HG03064 (cell line): ENCODE data around the gene TOMM7.
"Not testable (repeated sequence)": the region's sequence is repeated elsewhere in the genome, so short reads cannot be mapped to it uniquely, and the experiment has no call there.

Experiments used
- ATAC-seq: cut with Tn5 transposase; IDR thresholded peaks from one replicate; pipeline ENCODE4 v1.9.1; 2021; ENCODE audit warnings: low read depth; ENCODE audit not compliant: unreplicated experiment

TOMM7 gene

DNA sequence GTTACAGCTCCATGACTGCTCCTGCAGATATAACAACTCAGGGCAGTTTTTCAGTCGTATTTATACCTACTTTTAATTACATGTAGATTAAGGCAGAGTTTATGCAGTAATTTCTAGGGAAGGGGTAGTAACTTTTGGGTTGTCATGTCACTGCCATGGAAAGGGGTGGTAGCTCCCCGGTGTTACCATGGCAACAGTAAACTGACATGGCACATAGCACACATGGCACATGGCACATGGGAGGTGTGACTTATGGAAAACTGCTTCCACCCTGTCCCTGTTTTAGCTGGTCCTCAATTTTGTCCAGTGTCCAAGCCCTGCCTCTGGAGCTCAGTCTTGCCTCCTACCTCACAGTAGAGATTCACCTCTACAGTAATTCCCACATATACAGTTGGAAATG, 3.9 kb upstream of the TOMM7 start:
- no peak for ATAC-seq

DNA sequence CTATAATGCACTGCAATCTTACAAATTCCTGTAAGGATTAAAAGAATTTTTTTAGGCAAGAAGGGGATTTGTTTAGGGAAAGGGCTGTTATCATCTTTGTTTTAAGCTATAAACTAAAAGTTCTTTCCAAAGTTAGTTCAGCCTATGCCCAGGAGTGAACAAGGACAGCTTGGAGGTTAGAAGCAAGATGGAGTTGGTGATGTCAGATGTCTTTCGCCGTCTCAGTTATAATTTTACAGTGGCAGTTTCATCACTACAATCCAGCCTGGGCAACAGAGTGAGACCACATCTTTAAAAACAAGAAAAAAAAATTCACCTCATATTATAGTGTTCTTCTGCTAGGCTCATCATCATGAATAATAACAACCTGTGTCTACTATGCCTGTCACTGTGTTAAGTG, 2.1 kb upstream of the TOMM7 start:
- ATAC-seq = no peak

DNA sequence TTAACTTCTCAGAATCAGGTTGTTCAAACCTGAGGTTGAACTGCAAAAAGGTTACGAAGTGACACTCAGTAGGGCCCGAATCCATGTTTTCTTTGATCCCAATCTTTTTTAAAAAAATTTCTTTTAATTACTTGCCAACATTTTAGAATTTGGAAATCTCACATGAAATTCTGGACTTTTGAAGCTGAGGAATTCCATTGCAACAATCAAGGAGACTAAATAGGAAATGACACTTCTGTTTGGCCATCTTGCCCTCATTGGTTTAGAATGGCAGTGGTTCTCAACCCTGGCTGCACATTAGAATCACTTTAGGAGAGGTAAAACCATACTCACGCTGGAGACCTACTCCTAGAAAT, 471 bp upstream of the TOMM7 start:
- no peak for ATAC-seq

DNA sequence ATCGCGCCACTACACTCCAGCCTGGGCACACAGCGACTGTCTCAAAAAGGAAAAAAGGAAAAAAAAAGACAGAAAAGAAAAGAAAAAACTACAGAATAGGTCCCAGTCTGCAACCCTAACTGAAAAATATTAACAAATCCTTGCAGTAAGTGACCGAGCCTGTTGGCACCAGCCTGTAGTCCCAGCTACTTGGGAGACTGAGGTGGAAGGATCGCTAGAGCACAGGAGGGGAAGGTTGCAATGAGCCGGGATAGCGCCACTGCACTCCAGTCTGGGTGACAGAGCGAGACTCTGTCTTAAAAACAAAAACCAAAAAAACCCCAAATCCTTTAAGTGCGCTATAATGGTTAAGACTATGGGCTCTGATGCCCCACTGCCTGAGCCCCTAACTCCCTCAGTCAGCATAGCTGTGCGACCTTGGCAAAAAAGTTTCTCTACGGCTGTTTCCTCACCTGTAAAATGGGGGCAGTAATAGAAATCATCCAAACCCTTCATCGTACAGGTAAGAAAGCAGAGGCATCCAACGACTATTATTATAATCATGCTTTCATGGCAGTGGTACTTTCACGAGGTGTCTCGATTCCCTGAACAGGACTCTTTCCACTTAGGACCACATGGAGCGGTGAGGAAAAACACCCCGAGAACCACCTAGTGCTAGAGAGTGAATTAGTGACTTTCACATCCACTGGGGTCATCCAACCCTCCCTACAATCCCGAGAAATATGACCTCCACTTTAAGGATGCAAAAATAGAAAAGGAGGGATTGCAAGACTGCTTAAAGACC, 755 bp downstream of the TOMM7 start:
- no peak for ATAC-seq

DNA sequence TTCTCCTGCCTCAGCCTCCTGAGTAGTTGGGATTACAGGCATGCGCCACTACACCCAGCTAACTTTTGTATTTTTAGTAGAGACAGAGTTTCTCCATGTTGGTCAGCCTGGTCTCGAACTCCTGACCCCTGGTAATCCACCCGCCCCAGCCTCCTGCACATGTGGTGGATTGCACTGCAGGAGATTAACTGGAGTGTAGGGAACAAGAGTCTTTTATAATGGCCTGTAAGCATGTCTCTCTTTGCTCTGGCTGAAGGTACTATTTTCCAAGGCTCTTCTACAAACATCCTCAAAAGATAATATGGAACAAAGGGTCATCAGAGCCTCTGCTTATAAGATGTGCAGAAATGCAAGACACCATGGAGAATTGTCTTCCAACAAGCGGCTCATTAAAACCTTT, 3.2 kb downstream of the TOMM7 start:
- no peak for ATAC-seq

DNA sequence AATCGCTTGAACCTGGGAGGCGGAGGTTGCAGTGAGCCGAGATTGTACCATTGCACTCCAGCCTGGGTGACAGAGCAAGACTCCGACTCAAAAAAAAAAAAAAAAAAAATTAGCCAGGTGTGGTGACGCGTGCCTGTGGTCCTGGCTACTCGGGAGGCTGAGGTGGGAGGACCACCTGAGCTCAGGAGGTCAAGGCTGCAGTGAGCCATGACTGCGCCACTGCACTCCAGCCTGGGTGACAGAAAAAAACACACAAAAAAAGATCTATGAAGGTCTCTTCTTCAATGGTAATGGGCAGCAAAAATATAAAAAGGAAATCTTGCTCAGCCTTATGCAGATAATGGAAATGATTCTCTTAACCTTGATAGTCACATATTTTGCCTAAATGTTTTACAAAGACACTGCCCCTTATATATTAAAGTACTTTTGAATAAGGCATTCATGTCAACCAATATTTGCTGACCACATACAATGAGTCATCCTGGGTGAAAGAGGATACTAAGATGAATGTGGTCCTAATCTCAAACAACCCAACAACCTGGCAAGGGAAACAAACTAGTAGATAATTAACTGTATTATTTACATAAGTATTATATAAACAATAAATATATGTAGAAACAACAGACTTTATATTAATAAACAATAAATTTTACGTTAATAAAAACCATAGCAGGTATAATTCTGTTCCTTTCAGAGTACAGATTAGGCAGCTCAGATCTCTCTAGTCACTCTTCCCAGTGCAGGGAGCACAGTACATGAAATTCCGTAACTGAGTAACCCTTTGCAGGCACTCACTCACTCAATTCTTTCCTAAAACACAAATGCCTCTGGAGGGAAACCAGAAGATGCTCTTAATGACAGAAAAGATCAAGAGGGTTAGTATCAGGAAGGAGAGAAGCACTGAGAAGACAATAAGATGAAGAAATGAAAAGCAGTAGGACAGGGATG, 8.1 kb downstream of the TOMM7 start:
- ATAC-seq = no peak

DNA sequence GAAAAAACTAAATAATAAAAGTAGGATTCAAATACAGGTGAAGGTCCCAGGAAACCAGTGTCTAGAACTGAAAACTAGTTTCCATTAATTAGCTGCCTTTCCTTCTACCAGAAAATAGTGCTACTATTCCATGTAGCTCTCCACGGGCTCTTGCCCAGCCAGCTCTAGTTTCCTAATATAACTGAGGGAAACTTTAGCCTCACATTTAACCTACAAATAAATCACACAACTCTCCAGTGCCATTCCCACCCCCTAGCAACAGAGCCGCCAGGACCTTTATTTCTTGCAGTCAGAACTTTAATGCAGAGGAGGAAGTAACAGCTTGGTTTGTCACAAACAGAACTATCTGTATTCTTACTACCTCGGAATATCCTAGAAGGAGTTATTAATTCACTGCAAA, 10.3 kb downstream of the TOMM7 start:
- no peak for ATAC-seq

DNA sequence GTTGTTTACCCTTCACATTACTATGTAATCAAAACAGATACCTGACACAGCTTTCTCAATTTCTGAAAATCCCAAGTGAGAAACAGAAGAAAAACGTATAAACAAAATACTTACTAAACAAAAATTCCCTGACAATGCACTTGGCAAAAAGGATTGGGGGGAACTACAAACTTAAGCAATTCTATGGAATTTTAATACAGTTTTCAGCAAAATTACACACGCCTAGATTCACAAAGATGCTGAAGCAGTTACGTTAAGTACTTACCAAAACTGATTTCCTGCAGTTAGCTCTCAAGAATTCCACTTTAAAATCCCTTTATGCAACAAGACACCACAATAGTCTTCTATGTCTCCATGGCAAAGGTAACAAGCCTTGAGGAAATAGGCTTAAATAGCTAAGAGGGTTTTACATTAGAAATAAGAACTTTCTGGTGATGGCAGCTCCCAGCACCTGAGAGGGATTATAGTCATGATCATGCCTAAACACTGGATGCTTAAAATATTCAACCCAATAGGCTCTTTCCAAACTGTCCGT, 10.8 kb downstream of the TOMM7 start:
- no peak for ATAC-seq

DNA sequence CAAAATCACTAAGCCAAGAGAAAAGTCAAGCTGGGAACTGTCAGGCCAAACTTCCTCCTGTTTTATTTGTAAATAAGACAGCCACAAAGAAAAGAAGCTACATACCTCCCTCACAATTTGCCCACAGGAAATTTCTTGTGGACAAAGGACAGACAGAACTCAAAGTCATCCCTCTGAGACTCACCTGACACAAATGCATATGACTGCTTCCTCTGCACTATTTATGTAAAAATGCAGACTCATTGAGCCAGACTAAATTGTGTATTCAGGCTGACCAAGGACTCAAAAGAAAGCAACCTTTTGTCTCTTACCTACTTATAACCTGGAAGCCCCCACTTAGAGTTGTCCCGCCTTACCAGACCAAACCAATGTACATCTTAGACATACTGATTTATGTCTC, 11.8 kb downstream of the TOMM7 start:
- no peak for ATAC-seq

DNA sequence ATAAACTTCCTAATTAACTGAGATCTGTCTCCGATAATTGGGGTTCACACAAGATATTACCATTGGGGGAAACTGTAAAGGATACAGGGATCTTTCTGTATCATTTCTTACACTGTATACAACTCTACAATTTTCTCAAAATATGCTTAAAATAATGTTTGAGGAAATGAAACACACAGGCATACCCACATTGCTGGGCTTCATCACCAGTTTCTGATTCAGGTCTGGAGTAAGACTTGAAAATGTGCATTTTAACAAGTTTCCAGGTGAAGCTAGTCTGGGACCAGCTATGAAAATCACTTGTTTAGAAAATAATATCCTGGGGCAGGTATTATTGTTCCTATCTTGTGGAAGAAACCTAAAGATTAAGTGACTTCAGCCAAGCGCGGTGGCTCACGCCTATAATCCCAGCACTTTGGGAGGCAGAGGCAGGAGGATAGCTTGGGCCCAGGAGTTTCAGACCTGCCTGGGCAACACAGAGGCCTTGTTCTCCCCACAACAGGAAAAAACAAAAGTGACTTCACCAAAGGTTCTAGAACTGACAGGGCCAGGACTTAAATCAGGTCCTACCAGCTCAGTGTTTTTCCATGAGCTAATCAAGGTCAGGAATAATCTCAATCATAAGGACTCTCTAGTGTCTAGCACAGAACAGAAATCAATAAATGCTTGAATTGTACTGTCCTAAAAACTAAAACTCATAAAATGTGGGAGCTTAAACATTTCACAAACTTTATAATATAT, 12.6 kb downstream of the TOMM7 start:
- no peak for ATAC-seq

DNA sequence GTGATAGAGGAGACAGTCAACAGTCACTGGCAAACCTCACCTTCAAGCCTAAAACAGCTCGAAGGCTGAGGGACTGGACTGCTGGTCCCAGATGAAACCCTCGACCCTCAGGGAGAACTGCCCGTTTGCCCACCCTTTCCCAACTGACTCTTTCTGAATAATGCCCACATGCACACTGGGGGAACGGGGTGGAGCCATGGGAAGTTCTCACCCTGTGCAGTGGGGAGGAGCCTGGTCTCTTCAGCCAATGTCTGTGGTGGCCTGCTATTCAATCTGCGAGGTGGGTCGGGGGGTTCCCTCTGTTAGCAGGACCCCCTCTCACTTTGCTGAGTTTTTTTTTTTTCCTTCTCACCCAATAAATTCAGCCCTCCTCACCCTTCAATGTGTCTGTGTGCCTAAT, 14.5 kb downstream of the TOMM7 start:
- no peak for ATAC-seq

DNA sequence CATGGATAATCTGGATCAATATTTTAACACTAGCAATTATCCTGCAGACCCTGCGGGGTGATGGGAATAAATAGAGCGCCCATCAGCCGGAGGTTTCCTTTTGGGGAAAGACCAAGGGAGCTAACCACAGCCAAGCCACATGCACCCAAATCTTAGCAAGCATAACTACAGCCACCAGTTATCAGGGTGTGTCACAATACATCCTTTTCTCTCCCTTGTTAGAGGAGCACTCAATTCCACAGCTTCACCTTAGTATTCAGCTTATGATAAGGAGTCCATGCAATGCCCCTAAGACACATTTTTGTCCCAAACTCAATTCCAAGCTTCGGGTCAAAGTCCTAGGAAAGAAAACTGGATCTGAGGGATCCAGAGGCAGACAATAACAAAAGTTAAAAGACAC, 15.9 kb downstream of the TOMM7 start:
- ATAC-seq = no peak

DNA sequence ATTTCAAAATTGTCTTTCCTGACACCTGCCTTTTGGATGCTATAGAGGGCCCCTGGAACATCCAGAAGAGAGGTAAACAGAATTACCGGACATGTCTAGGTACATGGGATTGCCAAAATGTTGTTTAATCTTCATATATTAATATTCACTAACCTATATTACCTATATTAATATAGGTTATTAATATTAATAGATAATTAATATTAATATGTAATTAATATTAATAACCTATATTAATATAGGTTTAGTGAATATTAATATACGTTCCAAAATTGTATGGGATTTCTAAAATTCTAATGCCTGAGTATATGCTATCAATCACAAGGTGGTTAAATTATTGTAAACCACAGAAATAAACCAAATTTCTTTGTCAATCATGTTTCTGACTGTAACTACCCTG, 17.4 kb downstream of the TOMM7 start:
- no peak for ATAC-seq

DNA sequence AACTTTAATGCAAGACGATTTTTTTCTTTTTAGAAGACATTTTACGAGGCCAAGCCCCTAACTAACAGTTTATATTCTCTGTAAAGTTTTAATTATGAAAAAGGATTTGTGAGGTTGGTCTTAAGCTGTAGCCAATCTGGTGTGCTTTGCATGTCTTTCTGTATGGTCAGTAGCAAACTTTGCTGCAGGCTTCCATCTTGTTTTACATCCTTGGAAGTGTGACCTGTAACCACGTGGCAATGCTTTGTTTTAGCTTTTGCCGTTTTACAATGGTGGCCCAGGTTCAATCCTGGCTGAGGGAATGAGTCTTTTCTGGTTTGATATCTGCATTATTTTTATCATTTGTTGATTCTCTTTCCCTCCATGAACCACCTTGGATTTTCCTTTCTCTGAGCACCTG, 19.8 kb downstream of the TOMM7 start:
- ATAC-seq = not testable (repeated sequence)

DNA sequence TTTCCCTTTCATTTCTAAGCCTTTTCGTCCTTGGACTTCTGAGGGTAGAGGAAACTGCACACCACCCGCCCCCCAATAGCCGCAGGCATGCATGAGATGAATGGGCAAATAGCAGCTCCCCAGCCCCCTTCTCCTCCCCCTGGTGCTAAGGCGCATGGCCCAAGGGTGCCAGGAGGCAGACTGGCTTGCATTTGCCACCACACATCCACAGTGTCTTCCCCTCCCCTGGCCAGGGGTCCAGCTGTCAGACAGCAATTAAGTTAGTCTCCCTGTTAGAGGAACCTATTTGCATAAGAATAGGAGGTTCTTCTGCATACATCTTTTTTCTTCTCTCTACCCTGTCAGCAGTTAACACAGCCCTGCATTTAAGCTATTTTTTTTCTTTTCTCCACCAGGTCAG, 20.2 kb downstream of the TOMM7 start:
- no peak for ATAC-seq

DNA sequence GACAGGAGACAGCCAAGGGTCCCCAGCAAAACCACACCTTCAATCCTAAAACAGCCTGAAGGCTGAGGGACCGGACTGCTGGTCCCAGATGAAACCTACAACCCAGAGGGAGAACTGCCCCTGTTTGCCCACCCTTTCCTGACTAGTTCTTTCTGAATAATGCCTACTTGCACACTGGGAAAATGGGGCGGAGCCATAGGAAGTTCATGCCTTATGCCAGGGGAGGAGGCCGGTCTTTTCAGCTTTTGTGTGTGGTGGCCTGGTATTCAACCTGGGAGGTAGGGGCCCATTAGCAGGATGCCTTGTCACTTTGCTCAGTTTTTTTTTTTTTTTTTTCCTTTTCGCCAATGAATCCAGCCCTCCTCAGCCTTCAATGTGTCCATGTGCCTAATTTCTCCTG, 20.7 kb downstream of the TOMM7 start:
- ATAC-seq = no peak

DNA sequence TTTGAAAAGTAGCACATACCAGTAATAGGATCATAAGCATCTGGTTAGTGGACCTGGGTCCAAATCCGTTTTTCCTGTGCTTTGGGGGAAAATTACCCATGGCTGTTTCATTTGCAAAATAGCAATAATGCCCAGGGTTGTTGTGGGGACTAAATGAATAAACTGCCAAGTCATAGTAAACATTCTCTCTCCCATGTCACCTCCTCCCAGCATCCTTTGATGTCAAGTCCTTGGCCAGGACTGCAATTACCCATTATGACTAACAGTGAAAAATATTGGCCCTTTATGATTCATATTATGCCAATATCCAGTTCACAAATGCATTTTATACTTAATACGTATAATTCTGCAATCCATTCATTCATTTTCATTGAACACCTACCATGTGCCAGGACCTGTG, 23.0 kb downstream of the TOMM7 start:
- no peak for ATAC-seq

DNA sequence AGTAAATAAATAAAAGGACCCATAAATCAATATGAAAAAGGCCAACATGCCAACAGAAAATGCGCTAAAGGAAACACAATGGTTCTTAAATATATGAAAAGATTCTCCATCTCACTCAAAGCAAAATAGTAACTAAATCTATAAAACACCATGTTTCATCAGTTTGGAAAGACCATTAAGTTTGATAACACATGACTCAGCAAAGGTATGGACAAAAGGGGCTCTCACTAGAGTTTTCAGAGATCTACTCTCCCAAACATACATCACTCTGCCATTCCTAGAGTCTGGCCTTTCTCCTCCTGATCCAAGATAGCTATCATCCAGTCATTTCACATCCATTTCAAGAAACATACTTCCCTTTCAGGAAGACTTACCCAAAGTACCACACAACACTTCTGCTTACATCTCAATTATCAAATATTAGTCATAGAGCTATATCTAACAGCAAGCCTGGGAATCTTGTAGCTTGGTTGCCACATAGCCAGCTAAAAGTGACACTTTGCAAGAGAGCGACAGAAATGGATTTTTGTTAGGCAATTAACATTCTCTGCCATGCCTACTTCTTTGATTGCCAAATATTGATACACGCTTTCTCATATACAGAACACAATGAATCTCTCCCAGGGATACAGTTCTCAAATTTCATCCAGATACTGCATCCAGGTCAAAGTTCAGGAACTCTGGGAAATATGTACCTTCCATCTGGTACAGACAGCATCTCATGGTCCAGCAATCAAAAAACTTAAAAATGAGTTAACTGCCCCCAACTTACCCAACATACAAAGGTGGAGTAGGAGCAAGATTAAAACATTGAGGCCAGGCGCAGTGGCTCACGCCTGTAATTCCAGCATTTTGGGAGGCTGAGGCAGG, 28.8 kb downstream of the TOMM7 start:
- no peak for ATAC-seq

DNA sequence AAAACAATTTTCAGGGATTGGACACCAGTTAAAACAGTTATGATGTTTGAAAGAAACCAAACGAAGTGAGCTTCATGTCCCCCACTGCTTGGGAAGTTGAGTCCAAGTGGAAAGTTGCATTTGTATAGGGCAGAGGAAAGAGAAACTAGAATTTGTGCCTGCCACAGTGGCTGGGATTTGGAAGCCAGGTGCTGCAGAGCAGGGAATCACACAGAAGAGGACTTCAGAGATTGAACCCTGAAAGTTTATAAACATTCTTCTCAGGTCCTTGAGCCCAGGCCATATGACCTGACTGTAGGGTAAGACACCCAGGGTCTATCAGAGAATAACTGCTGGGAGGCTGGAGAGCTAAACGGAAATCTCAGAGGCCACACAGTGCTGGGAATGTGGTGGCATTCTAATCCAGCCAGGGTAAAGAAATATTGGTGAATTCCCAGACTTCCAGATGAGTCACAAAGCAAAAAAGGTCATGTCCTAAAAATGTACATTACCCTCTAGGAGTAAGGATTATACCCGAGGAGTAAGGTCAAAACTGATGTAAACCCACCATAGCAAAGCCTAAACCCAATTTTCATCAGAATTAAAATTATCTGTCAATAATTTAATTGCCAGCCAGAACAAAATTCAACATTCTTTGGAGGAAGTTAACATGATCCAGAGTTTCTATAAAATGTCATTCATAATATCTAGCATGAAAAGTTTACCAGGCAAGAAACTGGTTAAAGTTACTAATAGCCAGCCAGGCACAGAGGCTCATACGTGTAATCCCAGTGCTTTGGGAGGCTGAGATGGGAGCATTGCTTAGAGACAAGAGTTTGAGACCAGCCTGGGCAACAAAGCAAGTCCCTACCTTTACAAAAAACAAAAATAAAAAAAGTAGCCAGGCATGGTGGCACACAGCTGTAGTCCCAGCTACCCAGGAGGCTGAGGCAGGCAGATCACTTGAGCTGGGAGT, 31.2 kb downstream of the TOMM7 start:
- ATAC-seq = no peak
